ENCODE data around the gene SDK2.

GRCh38 chr17:73436954-73437353 is 207.3 kb downstream of the SDK2 start:
- no peak for TF ChIP-seq SP1 (IDR thresholded peaks at IDR 0.05; ENCODE audit: low read depth, low read length)
- no peak for TF ChIP-seq POLR2A (IDR thresholded peaks at IDR 0.05; ENCODE audit: control extremely low read depth in 1 of 2, low read depth in 2 of 2, low read length in 2 of 2)
- TF ChIP-seq SUZ12 (IDR thresholded peaks at IDR 0.05; ENCODE audit: low read length): no peak
- no peak for TF ChIP-seq EP300 (IDR thresholded peaks at IDR 0.05; ENCODE audit: borderline replicate concordance in 1 of 2, low read depth in 2 of 2, low read length in 2 of 2)
- TF ChIP-seq NANOG (IDR thresholded peaks at IDR 0.05; ENCODE audit: insufficient read depth, low read depth, low read length, poor library complexity, severe bottlenecking): no peak
- no peak for TF ChIP-seq CHD2 (IDR thresholded peaks at IDR 0.05; ENCODE audit: low read length)
- TF ChIP-seq ATF2 (IDR thresholded peaks at IDR 0.05; ENCODE audit: low read length): no peak
- TF ChIP-seq, protein P1, sequence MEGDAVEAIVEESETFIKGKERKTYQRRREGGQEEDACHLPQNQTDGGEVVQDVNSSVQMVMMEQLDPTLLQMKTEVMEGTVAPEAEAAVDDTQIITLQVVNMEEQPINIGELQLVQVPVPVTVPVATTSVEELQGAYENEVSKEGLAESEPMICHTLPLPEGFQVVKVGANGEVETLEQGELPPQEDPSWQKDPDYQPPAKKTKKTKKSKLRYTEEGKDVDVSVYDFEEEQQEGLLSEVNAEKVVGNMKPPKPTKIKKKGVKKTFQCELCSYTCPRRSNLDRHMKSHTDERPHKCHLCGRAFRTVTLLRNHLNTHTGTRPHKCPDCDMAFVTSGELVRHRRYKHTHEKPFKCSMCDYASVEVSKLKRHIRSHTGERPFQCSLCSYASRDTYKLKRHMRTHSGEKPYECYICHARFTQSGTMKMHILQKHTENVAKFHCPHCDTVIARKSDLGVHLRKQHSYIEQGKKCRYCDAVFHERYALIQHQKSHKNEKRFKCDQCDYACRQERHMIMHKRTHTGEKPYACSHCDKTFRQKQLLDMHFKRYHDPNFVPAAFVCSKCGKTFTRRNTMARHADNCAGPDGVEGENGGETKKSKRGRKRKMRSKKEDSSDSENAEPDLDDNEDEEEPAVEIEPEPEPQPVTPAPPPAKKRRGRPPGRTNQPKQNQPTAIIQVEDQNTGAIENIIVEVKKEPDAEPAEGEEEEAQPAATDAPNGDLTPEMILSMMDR (IDR thresholded peaks at IDR 0.05; ENCODE audit: control extremely low read depth in 1 of 3, insufficient read depth in 1 of 3, low read depth in 1 of 3, low read length in 3 of 3): no peak
- no peak for TF ChIP-seq KDM5A (IDR thresholded peaks at IDR 0.05; ENCODE audit: low read length)
